ENCODE results near the gene CAV2.

- TF ChIP-seq POLR2A (IDR thresholded peaks at IDR 0.05) (no peak), CTCF (IDR thresholded peaks at IDR 0.05) (no peak)
Observed at GRCh38 chr7:116535416-116535815, 35.9 kb downstream of the CAV2 start.

All from right lobe of liver (tissue), 4 donors.